Stimulated activated CD4-positive, alpha-beta T cell treated with anti-CD3 and anti-CD28 coated beads, Interleukin-12 subunit alpha, Interleukin-12 subunit beta, amount 100 ng/mL, for 24 hours (primary cell): ENCODE measurements around the gene CWH43.
"Not testable (repeated sequence)": the region's sequence is repeated elsewhere in the genome, so short reads cannot be mapped to it uniquely, and the experiment has no call there.

Experiments
- DNase-seq, 2 experiments: peaks; one replicate each; pipeline ENCODE4 v3.0.0-alpha.2; 2020; ENCODE audit warnings: low read depth in 2 of 2

Gene CWH43

DNA sequence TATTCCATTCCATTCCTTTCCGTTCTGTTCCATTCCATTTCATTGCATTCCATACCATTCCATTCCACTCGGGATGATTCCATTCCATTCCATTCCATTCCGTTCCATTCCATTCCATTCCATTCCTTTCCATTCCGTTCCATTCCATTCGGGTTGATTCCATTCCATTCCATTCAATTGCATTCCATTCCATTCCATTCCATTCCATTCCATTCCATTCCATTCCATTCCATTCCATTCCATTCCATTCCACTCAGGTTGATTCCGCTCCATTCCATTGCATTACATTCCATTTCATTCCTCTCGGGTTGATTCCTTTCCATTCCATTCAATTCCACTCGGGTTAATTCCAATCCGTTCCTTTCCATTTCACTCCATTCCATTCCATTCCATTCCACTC lies 111.0 kb downstream of the CWH43 start:
- not testable (repeated sequence) for DNase-seq

- not testable (repeated sequence) for DNase-seq
These were observed 111.4 kb downstream of the CWH43 start for GRCh38 chr4:49097505-49097904.

DNA sequence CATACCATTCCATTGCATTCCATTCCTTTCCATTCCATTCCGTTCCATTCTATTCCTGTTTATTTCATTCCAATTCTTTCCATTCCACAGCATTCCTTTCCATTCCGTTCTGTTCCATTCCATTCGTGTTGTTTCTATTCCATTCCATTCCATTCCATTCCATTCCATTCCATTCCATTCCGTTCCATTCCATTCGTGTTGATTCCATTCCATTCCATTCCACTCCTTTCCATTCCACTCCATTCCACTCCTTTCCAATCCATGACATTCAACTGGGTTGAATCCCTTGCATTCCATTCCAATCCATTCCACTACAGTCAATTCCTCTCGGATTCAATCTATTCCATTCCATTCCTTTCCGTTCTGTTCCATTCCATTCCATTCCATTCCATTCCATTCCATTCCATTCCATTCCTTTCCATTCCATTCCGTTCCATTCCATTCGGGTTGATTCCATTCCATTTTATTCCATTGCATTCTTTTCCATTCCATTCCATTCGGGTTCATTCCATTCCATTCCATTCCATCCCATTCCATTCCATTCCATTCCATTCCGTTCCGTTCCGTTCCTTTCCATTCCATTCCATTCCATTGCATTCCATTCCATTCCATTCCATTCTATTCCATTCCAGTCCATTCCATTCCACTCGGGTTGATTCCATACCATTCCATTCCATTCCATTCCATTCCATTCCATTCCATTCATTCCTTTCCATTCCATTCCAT lies 112.1 kb downstream of the CWH43 start:
- DNase-seq: not testable (repeated sequence)

- DNase-seq: not testable (repeated sequence)
These were observed 113.9 kb downstream of the CWH43 start for GRCh38 chr4:49099831-49100444.

GRCh38 chr4:49102344-49102898 lies 116.3 kb downstream of the CWH43 start:
- not testable (repeated sequence) for DNase-seq

- not testable (repeated sequence) for DNase-seq
These were observed 117.5 kb downstream of the CWH43 start for GRCh38 chr4:49103436-49104136.

GRCh38 chr4:49104231-49104930 lies 118.3 kb downstream of the CWH43 start:
- not testable (repeated sequence) for DNase-seq

DNA sequence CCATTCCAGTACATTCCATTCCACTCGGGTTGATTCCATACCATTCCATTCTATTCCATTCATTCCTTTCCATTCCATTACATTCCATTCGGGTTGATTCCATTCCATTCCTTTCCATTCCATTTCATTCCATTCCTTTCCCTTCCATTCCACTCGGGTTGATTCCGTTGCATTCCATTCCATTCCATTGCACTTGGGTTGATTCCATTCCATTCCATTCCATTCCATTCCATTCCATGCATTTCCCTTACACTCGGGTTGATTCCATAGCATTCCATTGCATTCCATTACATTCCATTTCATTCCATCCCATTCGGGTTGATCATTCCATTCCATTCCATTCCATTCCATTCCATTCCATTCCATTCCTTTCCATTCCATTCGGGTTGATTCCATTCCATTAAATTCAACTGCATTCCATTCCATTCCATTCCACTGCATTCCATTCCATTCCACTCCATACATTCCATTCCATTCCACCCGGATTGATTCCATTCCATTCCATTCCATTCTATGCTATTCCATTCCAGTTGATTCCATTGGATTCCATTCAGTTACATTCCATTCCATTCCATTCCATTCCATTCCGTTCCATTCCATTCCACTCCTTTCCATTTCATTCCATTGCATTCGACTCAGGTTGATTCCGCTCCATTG lies 119.3 kb downstream of the CWH43 start:
- DNase-seq: not testable (repeated sequence)

- not testable (repeated sequence) for DNase-seq
These were observed 121.2 kb downstream of the CWH43 start for GRCh38 chr4:49107262-49107661.

GRCh38 chr4:49108183-49108978 lies 122.3 kb downstream of the CWH43 start:
- not testable (repeated sequence) for DNase-seq

DNA sequence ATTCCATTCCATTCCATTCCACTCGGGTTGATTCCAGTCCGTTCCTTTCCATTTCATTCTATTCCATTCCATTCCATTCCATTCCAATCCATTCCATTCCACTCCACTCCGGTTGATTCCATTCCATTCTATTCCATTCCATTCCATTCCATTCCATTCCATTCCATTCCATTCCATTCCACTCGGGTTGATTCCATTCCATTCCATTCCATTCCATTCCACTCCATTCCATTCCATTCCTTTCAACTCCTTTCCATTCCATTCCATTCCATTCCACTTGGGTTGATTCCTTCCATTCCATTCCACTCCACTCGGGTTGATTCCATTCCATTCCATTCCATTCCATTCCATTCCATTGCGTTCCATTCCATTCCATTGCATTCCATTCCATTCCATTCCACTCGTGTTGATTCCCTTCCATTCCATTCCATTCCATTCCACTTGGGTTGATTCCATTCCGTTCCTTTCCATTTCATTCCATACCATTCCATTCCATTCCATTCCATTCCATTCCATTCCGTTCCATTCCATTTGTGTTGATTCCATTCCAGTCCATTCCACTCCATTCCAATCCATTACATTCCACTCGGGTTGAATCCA lies 123.6 kb downstream of the CWH43 start:
- DNase-seq: not testable (repeated sequence)

- DNase-seq: not testable (repeated sequence)
These were observed 124.5 kb downstream of the CWH43 start for GRCh38 chr4:49110579-49110978.
